Type B pancreatic cell (in vitro differentiated cells): Measurements from ENCODE around the gene ELN. TPM values are rescaled to one million over a fixed set of nuclear protein-coding genes. Genes with fewer than 3 reads are reported as not detected.
"Not testable (repeated sequence)": the region's sequence is repeated elsewhere in the genome, so short reads cannot be mapped to it uniquely, and the experiment has no call there.

Experiments used
- DNase-seq: peaks from one replicate; pipeline ENCODE4 v3.0.0; 2021; ENCODE audit warnings: mixed read lengths; ENCODE audit not compliant: unreplicated experiment; ENCODE audit errors: extremely low spot score
- H3K27ac Mint-ChIP-seq: 2 replicates; pipeline ENCODE4 v1.8.0; 2021; ENCODE audit warnings: mild to moderate bottlenecking, mixed read lengths
- H3K27me3 Mint-ChIP-seq: 2 replicates; pipeline ENCODE4 v1.8.0; 2021; ENCODE audit warnings: mixed read lengths
- H3K36me3 Mint-ChIP-seq: 2 replicates; pipeline ENCODE4 v1.8.0; 2021; ENCODE audit warnings: mixed read lengths
- H3K4me1 Mint-ChIP-seq: one replicate; pipeline ENCODE4 v1.8.0; 2021; ENCODE audit warnings: mixed read lengths; ENCODE audit not compliant: unreplicated experiment
- H3K4me3 Mint-ChIP-seq: 2 replicates; pipeline ENCODE4 v1.8.0; 2021; ENCODE audit warnings: mild to moderate bottlenecking, mixed read lengths
- H3K9me3 Mint-ChIP-seq: 2 replicates; pipeline ENCODE4 v1.8.0; 2021; ENCODE audit warnings: mixed read lengths
- long read RNA-seq: library from polyadenylated mRNA; unstranded; transcript quantifications from one replicate; pipeline ENCODE4 v2.0.0, GENCODE V29; 2020
- total RNA-seq: library from RNA; stranded (reverse); gene quantifications from 2 replicates; pipeline ENCODE4 v1.2.1, GENCODE V29; 2021; ENCODE audit warnings: low replicate concordance
- TF ChIP-seq, protein P1 (sequence below): fragments of 200-600 bp; sonication (generic); conservative IDR thresholded peaks from 2 replicates; pipeline ENCODE4 v1.5.0; 2021; ENCODE audit warnings: antibody characterized with exemption, mild to moderate bottlenecking

ELN gene
- total RNA-seq: 8.8 TPM in 1 of 2 replicates, not detected in the other
- long read RNA-seq: 0 reads

DNA sequence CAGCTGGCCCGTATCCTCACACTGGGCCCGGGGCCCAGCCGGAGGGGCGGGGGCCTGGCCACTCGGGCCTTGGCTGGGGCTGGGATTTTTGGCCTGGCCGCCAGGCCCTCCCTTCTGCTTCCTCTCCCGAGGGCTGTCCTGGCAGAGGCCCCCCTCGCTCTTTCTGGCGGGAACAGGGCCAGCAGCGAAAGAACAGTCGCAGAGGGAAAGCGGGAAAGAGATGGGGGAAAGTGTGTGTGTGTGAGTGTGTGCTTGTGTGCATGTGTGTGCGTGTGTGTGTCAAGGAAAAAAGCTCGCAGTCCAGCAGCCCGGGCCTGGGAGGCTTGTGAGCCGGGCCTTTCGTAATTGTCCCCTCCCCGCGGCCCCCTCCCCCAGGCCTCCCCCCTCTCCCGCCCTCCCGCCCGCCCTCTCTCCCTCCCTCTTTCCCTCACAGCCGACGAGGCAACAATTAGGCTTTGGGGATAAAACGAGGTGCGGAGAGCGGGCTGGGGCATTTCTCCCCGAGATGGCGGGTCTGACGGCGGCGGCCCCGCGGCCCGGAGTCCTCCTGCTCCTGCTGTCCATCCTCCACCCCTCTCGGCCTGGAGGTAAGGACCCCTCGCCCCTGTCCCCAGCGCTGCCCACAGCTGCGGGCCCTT is at the start of gene ELN:
TSS of gene ELN (plus strand) at position 491 of the 638 bp plus-strand sequence. CDS start at position 506, 15 bp downstream.
- no peak for DNase-seq
- H3K27me3 Mint-ChIP-seq: peaks cover 39% of the 10 kb centered on the region
- no peak within 1 kb of the TSS for H3K27ac Mint-ChIP-seq
- TF ChIP-seq, protein P1, sequence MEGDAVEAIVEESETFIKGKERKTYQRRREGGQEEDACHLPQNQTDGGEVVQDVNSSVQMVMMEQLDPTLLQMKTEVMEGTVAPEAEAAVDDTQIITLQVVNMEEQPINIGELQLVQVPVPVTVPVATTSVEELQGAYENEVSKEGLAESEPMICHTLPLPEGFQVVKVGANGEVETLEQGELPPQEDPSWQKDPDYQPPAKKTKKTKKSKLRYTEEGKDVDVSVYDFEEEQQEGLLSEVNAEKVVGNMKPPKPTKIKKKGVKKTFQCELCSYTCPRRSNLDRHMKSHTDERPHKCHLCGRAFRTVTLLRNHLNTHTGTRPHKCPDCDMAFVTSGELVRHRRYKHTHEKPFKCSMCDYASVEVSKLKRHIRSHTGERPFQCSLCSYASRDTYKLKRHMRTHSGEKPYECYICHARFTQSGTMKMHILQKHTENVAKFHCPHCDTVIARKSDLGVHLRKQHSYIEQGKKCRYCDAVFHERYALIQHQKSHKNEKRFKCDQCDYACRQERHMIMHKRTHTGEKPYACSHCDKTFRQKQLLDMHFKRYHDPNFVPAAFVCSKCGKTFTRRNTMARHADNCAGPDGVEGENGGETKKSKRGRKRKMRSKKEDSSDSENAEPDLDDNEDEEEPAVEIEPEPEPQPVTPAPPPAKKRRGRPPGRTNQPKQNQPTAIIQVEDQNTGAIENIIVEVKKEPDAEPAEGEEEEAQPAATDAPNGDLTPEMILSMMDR: no peak
- H3K36me3 Mint-ChIP-seq: no peaks in the 10 kb centered on the region
- H3K4me3 Mint-ChIP-seq: peak within 1 kb of the TSS; percentile 31
- no peaks in the 10 kb centered on the region for H3K9me3 Mint-ChIP-seq
- H3K4me1 Mint-ChIP-seq: peaks cover 46% of the 10 kb centered on the region

DNA sequence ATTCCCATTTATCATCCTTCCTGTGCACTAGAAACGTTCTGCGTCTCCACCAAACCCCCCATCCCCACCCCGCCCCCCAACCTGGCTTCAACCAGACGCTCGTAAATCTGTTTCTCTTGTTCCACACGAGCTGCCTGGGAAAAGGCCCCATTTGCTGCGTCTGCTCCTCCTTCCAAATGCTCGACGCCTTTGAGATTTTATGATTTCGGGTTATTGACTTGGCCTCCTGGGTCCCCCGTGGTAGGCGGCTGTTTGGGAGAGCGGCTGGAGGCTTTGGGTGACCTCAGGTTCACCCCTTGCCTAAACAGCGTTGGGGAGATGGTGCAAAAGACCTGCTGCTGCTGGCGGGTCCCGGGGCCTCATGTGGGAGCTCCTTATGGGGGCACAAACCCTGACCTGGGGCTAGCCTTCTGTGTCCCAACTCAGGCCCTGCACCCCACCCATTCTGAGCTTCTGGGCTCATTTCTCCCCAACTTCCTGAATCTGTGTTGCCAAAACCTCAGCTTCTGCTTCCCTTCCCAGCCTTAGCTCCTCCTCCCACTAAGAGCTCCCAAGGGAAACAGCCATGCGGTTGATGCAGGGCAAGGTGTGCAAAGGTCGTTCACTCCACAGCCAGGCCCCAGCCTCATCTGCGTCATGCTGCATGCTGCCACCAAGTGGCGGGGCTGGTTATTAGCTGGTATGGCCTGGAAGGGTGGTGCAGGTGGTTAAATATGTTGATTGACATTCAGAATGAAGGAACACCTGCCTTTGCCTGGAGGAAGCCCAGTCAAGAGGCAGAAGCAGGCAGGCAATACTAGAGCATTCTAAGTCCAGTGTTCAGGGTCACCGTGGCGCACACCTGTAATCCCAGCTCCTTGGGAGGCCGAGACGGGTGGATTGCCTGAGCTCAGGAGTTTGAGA is 49.1 kb upstream of the ELN start:
- H3K9me3 Mint-ChIP-seq: no peaks in the 10 kb centered on the region
- DNase-seq: no peak
- TF ChIP-seq, protein P1: peak; percentile 48
- H3K4me3 Mint-ChIP-seq: no peak overlapping the region
- no peaks in the 10 kb centered on the region for H3K36me3 Mint-ChIP-seq
- H3K4me1 Mint-ChIP-seq: peaks cover 27% of the 10 kb centered on the region
- H3K27ac Mint-ChIP-seq: no peak overlapping the region
- H3K27me3 Mint-ChIP-seq: peaks cover 3% of the 10 kb centered on the region

DNA sequence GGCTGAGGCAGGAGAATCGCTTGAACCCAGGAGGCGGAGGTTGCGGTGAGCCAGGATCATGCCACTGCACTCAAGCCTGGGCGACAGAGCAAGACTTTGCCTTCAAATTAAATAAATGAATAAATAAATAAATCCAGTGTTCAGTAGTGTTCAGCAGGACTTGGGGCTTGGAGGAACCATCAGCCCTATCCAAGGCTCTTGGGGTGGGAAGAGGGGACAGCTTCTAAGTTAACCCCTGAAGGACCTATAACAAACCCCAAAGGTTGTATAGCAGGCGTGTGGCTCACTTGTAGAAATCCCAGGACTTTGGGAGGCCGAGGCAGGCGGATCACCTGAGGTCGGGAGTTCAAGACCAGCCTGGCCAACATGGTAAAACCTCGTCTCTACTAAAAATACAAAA is 48.3 kb upstream of the ELN start:
- not testable (repeated sequence) for H3K9me3 Mint-ChIP-seq, H3K4me3 Mint-ChIP-seq, H3K27me3 Mint-ChIP-seq, DNase-seq, H3K36me3 Mint-ChIP-seq, H3K27ac Mint-ChIP-seq
- peaks cover 27% of the 10 kb centered on the region for H3K4me1 Mint-ChIP-seq

DNA sequence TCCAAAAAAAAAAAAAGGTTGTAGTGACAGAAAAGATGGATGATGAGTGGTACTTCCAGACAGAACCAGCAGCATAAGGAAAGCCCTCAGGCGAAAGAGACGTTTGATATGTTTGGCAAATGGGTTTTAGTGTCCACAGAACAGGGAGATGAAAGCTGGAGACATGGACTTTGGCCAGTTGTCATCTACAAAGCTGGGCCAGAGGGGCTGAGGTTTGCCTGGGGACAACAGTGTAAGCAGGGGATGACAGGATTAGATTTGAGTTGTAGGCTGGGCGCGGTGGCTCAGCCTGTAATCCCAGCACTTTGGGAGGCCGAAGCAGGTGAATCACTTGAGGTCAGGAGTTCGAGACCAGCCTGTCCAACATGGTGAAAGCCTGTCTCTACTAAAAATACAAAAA is 47.8 kb upstream of the ELN start:
- H3K4me1 Mint-ChIP-seq: peaks cover 26% of the 10 kb centered on the region
- TF ChIP-seq, protein P1: no peak

DNA sequence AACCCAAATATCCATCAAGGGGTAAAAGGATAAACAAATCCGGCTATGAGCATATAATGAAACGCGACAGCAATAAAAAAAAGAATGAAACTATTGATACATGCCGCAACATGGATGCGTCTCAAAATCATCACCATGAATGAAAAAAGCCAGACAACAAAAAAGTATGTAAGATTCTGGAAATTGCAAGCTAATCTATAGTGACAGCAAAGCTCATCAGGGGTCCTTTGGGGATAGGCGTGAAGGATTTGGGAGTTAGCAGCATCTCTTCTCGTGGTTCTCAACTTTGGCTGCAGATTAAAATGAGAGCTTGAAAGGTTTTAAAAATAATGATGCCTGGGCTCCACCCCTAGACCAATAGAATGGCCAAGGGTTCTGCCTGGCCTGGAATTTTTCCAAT is 46.0 kb upstream of the ELN start:
- peaks cover 16% of the 10 kb centered on the region for H3K4me1 Mint-ChIP-seq
- DNase-seq: no peak
- H3K27ac Mint-ChIP-seq: no peak overlapping the region
- H3K4me3 Mint-ChIP-seq: no peak overlapping the region
- TF ChIP-seq, protein P1: no peak
- H3K36me3 Mint-ChIP-seq: no peaks in the 10 kb centered on the region
- peaks cover 4% of the 10 kb centered on the region for H3K27me3 Mint-ChIP-seq
- H3K9me3 Mint-ChIP-seq: no peaks in the 10 kb centered on the region

More for the DNA sequence above, 47.8 kb upstream of the ELN start:
- no peak for DNase-seq
- no peaks in the 10 kb centered on the region for H3K36me3 Mint-ChIP-seq
- no peak overlapping the region for H3K4me3 Mint-ChIP-seq
- H3K27ac Mint-ChIP-seq: no peak overlapping the region
- no peaks in the 10 kb centered on the region for H3K9me3 Mint-ChIP-seq
- H3K27me3 Mint-ChIP-seq: peaks cover 7% of the 10 kb centered on the region
